NOMO-1 treated with dmso at 0.1 percent for 144 hours (cell line): ENCODE measurements around the gene GPR141.

Experiments used
- DNase-seq: peaks from one replicate; lab custom pipeline; 2025; ENCODE audit not compliant: unreplicated experiment; lab: John Stamatoyannopoulos, UW

Gene GPR141, protein sequence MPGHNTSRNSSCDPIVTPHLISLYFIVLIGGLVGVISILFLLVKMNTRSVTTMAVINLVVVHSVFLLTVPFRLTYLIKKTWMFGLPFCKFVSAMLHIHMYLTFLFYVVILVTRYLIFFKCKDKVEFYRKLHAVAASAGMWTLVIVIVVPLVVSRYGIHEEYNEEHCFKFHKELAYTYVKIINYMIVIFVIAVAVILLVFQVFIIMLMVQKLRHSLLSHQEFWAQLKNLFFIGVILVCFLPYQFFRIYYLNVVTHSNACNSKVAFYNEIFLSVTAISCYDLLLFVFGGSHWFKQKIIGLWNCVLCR

GRCh38 chr7:37683246-37684120 lies at the start of gene GPR141:
Gene GPR141 (plus strand): TSS chr7:37683766. CDS start chr7:37740394, 56,628 bp downstream.
- DNase-seq: peak; percentile 74

GRCh38 chr7:37635346-37635745 lies 48.2 kb upstream of the GPR141 start:
- no peak for DNase-seq

GRCh38 chr7:37642028-37642540 lies 41.5 kb upstream of the GPR141 start:
- no peak for DNase-seq

DNA sequence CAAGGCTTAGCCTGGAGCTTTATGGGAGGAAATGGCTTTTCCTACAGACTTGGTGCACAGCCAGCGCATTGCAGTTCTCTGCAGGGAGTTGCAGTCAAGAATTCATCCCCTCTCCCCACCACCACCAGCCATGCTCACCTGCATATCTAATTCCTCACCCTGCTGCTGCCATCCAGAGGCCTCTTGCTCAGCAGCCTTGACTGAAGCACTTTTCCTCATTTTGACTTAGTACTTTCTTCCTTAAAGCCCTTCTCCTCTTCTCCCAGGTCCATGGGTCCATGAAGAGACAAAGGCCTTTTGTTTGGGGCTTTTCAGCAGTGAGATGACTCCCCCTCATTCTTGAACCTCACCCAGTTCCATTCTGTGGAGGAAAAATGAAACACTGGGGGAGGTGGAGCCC lies 39.7 kb upstream of the GPR141 start:
- no peak for DNase-seq

DNA sequence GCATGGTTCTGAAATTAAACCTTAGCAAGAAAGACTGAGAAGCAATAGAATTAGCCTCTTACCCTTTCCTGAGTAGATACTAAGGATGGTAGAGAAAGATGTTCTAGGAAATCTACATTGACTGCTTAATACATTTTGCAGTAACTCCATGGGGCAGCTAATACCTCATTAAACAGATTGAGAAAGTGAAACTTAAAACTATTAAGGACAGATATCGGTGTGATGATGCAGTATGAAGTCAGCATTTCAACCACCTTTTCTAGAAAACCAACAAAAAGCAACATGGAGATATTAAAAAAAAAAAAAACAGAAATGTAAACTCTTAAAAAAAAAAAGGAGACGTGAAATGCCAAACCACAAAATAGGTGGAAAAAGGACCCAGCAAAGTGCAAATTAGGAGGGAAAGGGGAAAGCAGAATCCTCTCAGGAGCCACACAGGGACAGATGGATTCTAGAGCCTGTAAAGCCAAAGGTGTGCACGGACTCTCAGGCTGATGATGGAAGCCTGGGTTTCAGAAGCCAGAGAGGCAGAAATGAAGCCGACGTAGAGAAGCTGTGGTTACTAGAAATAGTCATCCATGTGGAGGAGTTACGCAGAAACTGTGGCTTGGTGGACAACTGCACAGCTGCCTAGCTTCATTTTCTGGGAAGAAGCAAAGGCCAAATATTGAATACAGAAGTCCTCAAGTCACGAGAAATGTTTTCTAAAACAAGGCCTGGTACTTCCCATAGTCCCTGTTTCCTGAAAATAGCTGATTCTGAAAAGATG lies 38.1 kb upstream of the GPR141 start:
- DNase-seq: no peak

- peak; percentile 21 for DNase-seq
Measured at GRCh38 chr7:37656913-37657530, 26.5 kb upstream of the GPR141 start.

DNA sequence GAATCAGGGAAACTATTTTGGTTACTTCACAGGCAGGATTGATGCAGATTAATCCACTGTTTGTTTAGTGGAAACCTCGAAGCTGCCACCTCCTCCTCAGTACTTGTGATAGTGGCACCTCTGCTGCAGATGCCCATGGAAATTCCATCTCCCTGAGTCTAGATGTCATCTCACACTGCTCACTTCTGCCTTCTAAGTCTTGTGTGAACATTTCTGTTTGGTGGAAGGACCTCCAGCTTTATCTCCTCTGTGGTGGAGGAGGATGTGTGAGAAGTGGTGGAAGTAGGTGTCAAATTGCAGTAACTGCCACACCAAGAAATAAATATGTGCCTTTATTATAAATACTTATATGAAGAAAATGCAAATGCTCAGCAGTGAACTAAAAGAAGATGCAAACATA lies 25.8 kb upstream of the GPR141 start:
- DNase-seq: no peak

- no peak for DNase-seq
Measured at GRCh38 chr7:37659971-37660565, 23.5 kb upstream of the GPR141 start.

DNA sequence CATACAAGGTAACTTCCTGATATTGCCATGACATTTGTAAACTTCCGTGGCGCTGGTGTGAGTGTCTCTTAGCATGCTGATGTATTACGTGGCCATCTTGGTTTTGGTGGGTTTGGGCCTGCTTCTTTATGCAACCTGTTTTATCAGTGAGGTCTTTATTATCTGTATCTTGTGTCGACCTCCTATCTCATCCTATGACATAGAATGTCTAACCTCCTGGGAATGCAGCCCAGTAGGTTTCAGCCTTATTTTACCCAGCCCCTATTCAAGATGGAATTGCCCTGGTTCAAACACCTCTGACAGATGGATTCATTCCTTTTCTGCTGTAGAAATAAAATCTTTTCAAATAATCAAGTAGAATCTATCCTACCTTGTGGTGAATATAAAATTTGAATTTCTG lies 23.0 kb upstream of the GPR141 start:
- DNase-seq: no peak

GRCh38 chr7:37663693-37664092 lies 19.9 kb upstream of the GPR141 start:
- DNase-seq: peak; percentile 38

DNA sequence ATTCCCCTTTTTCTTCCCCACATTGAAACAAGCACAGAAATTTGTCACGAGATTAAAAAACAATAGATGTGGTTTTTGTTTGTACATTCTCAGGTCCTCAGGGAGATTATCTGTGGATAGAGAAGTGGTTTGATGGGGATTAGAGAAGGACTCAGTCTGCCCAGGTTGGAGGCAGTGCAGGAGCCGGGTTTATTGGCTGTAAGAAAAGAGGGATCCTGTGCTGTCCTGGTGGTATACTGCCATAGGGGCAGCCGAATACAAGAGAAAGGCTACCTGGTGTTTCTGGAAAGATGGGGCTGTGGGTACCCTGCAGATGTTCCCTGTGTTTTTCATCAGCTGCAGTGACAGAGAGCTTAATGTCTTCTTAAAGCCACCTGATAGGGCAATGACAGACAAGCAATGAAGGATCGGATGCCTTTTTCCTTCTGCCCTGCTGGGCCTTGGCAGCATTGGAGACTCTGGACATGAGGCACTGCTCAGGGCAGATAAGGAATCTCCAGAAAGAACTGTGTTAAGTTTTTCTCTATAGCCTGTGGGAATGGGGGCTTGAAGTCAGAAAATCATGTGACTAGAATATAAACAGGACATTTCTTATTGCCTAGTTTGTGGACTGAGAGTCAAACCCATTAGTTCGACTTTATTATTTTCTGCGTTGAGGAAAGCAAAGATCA lies 18.1 kb upstream of the GPR141 start:
- no peak for DNase-seq

- DNase-seq: peak; percentile 35
Measured at GRCh38 chr7:37666026-37666799, 17.4 kb upstream of the GPR141 start.

- no peak for DNase-seq
Measured at GRCh38 chr7:37669818-37670217, 13.7 kb upstream of the GPR141 start.

DNA sequence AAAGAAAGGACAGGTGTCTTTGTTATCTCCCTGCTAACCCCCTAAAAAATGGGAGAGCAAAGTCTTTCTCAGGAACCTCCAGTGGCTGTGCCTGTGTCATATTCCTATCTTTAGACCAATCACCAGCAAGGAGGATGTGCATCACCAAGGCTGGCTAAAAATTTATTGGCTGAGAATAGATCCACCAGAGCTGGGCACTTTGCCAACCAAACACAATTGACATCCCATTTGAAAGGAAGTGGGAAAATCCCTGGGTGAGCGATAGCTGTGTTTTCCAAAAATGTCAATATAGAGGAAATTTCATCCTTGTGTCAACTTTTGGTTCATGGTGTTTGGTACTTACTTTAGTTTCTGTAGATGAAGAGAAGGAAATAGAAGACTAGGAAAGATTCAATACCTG lies 13.1 kb upstream of the GPR141 start:
- no peak for DNase-seq

GRCh38 chr7:37671876-37672275 lies 11.7 kb upstream of the GPR141 start:
- peak; percentile 21 for DNase-seq

DNA sequence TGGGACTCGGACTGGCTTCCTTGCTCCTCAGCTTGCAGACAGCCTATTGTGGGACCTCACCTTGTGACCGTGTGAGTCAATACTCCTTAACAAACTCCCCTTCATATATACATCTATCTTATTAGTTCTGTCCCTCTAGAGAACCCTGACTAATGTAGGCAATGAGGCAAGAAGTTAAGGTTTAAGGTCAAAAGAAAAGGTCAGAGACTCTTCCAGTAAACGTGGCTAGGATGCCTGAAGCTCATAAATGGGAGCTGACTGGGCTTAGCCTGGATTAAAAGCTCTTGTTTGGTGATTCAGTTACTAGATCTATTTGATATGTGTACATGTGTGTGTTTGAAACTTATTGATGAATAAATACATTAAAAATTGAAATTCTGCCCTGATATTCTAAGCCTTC lies 10.6 kb upstream of the GPR141 start:
- no peak for DNase-seq

GRCh38 chr7:37673523-37673922 lies 10.0 kb upstream of the GPR141 start:
- no peak for DNase-seq

- peak; percentile 86 for DNase-seq
Measured at GRCh38 chr7:37674531-37674930, 9.0 kb upstream of the GPR141 start.

DNA sequence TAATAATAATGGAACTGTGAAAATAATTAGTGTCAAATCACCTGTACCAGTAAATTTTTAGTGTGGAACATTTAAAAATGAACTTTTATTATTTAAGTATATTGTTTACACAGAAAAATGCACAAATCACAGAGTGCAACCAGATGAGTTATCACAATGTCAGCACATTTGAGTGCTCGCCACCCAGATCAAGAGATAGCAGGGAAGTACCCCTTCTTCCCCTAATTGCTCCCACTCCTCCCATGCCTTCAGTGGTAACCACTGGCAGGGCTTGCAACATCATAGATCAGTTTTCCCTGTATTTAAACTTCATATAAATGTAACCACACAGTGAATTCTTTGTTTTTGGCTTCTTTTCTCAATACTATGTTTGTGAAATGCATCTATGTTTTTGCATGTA lies 7.8 kb upstream of the GPR141 start:
- DNase-seq: no peak
